Large intestine (tissue), 3 donors: ENCODE data around the gene GPR18. TPM values are rescaled to one million over a fixed set of nuclear protein-coding genes. Genes with fewer than 3 reads are reported as not detected.

Source experiments
- DNase-seq, 2 donors: peaks; one replicate each; pipeline versions ENCODE4 v3.0.0 to v3.0.0-alpha.2; 2013
- H3K27ac ChIP-seq: one replicate; pipeline ENCODE4 v1.5.1; 2013; ENCODE audit warnings: low read length
- H3K27me3 ChIP-seq: 2 replicates; pipeline ENCODE4 v1.6.1; 2013; ENCODE audit warnings: low read length; ENCODE audit not compliant: control insufficient read depth, insufficient read depth
- H3K36me3 ChIP-seq: 2 replicates; pipeline ENCODE4 v1.6.1; 2013; ENCODE audit warnings: low read length; ENCODE audit not compliant: control insufficient read depth, insufficient read depth
- H3K4me1 ChIP-seq: one replicate; pipeline ENCODE4 v1.6.1; 2013; ENCODE audit warnings: low read length; ENCODE audit not compliant: control insufficient read depth, insufficient read depth
- H3K4me3 ChIP-seq: one replicate; pipeline ENCODE4 v1.5.1; 2013; ENCODE audit warnings: low read length
- H3K9me3 ChIP-seq: one replicate; pipeline ENCODE4 v1.6.1; 2013; ENCODE audit warnings: mild to moderate bottlenecking, low read depth, low read length, moderate library complexity; ENCODE audit not compliant: control insufficient read depth
- WGBS: methylation state at CpG from one replicate; pipeline ENCODE4 v1.1.5; 2013; ENCODE audit warnings: low lambda C conversion rate; ENCODE audit not compliant: insufficient coverage; 5-methylcytosine and 5-hydroxymethylcytosine counted together
- polyA plus RNA-seq: library from polyadenylated mRNA; unstranded; fragments of 120-200 nt; gene quantifications from one replicate; pipeline ENCODE4 v1.2.1, GENCODE V29; 2013

GPR18 gene
- polyA plus RNA-seq, 1 donor = 0.94 TPM

GRCh38 chr13:99221567-99222239, 36.5 kb downstream of the GPR18 start:
- H3K27ac ChIP-seq = no peak overlapping the region
- peaks cover 7% of the 10 kb centered on the region for H3K36me3 ChIP-seq
- no peaks in the 10 kb centered on the region for H3K27me3 ChIP-seq
- no peaks in the 10 kb centered on the region for H3K9me3 ChIP-seq
- 100% methylated on average over 5 of the region's 8 CpGs for WGBS
- H3K4me3 ChIP-seq = no peak overlapping the region
- DNase-seq = no peak
- no peaks in the 10 kb centered on the region for H3K4me1 ChIP-seq

GRCh38 chr13:99220199-99220935, 37.8 kb downstream of the GPR18 start:
- peaks cover 9% of the 10 kb centered on the region for H3K36me3 ChIP-seq
- H3K4me3 ChIP-seq = no peak overlapping the region
- H3K4me1 ChIP-seq = no peaks in the 10 kb centered on the region
- DNase-seq = no peak
- no peaks in the 10 kb centered on the region for H3K27me3 ChIP-seq
- H3K9me3 ChIP-seq = no peaks in the 10 kb centered on the region
- no peak overlapping the region for H3K27ac ChIP-seq
- 100% methylated on average over 2 of the region's 6 CpGs for WGBS

- WGBS = no CpG with 5 or more reads among the region's 2 CpGs
- Histone ChIP-seq H3K36me3 (peaks cover 9% of the 10 kb centered on the region), H3K4me1 (no peaks in the 10 kb centered on the region), H3K27me3 (no peaks in the 10 kb centered on the region), H3K27ac (no peak overlapping the region), H3K9me3 (no peaks in the 10 kb centered on the region), H3K4me3 (no peak overlapping the region)
- DNase-seq = no peak
Observed at GRCh38 chr13:99218969-99219368, 39.2 kb downstream of the GPR18 start.

GRCh38 chr13:99218545-99218944, 39.6 kb downstream of the GPR18 start:
- peaks cover 9% of the 10 kb centered on the region for H3K36me3 ChIP-seq
- no peak overlapping the region for H3K4me3 ChIP-seq
- no peaks in the 10 kb centered on the region for H3K27me3 ChIP-seq
- no peaks in the 10 kb centered on the region for H3K4me1 ChIP-seq
- DNase-seq = no peak
- H3K9me3 ChIP-seq = no peaks in the 10 kb centered on the region
- WGBS = 80% methylated on average over 1 of the region's 6 CpGs
- H3K27ac ChIP-seq = no peak overlapping the region

- Histone ChIP-seq H3K27ac (no peak overlapping the region), H3K36me3 (peaks cover 9% of the 10 kb centered on the region), H3K27me3 (no peaks in the 10 kb centered on the region), H3K4me3 (no peak overlapping the region), H3K9me3 (no peaks in the 10 kb centered on the region), H3K4me1 (no peaks in the 10 kb centered on the region)
- DNase-seq = no peak
Observed at GRCh38 chr13:99218126-99218525, 40.1 kb downstream of the GPR18 start.

- Histone ChIP-seq H3K9me3 (no peaks in the 10 kb centered on the region), H3K27me3 (no peaks in the 10 kb centered on the region), H3K4me3 (no peak overlapping the region), H3K4me1 (no peaks in the 10 kb centered on the region), H3K36me3 (peaks cover 9% of the 10 kb centered on the region), H3K27ac (no peak overlapping the region)
- DNase-seq = no peak
- 83% methylated on average over 1 of the region's 20 CpGs for WGBS
Observed at GRCh38 chr13:99217461-99218110, 40.6 kb downstream of the GPR18 start.

- H3K4me1 ChIP-seq = no peaks in the 10 kb centered on the region
- no peaks in the 10 kb centered on the region for H3K27me3 ChIP-seq
- no peak overlapping the region for H3K27ac ChIP-seq
- no peak overlapping the region for H3K4me3 ChIP-seq
- peaks cover 4% of the 10 kb centered on the region for H3K36me3 ChIP-seq
- DNase-seq = no peak
- WGBS = no CpG with 5 or more reads among the region's 15 CpGs
- H3K9me3 ChIP-seq = no peaks in the 10 kb centered on the region
Observed at GRCh38 chr13:99215184-99215830, 42.9 kb downstream of the GPR18 start.

GRCh38 chr13:99214731-99215130, 43.4 kb downstream of the GPR18 start:
- no peak overlapping the region for H3K4me3 ChIP-seq
- WGBS = no CpG with 5 or more reads among the region's 1 CpG
- peaks cover 4% of the 10 kb centered on the region for H3K36me3 ChIP-seq
- no peaks in the 10 kb centered on the region for H3K4me1 ChIP-seq
- no peaks in the 10 kb centered on the region for H3K9me3 ChIP-seq
- H3K27me3 ChIP-seq = no peaks in the 10 kb centered on the region
- DNase-seq = no peak
- no peak overlapping the region for H3K27ac ChIP-seq

GRCh38 chr13:99214232-99214631, 43.9 kb downstream of the GPR18 start:
- Histone ChIP-seq H3K27ac (no peak overlapping the region), H3K4me1 (no peaks in the 10 kb centered on the region)
- 90% methylated on average over 2 of the region's 7 CpGs for WGBS

GRCh38 chr13:99211421-99212035, 46.7 kb downstream of the GPR18 start:
- no peaks in the 10 kb centered on the region for H3K27me3 ChIP-seq
- H3K4me1 ChIP-seq = no peaks in the 10 kb centered on the region
- WGBS = no CpG with 5 or more reads among the region's 5 CpGs
- H3K9me3 ChIP-seq = no peaks in the 10 kb centered on the region
- DNase-seq = no peak
- no peak overlapping the region for H3K27ac ChIP-seq
- H3K36me3 ChIP-seq = peaks cover 9% of the 10 kb centered on the region
- H3K4me3 ChIP-seq = no peak overlapping the region

More at GRCh38 chr13:99214232-99214631, 43.9 kb downstream of the GPR18 start:
- DNase-seq = no peak
- peaks cover 4% of the 10 kb centered on the region for H3K36me3 ChIP-seq
- no peaks in the 10 kb centered on the region for H3K27me3 ChIP-seq
- no peak overlapping the region for H3K4me3 ChIP-seq
- H3K9me3 ChIP-seq = no peaks in the 10 kb centered on the region
